ENCODE results near the gene RPS8. TPM values are rescaled to one million over a fixed set of nuclear protein-coding genes. Genes with fewer than 3 reads are reported as not detected.
"Not testable (repeated sequence)": the region's sequence is repeated elsewhere in the genome, so short reads cannot be mapped to it uniquely, and the experiment has no call there.

RPS8 gene
- total and polyA plus RNA-seq, 9 donors, result 2,811 to 4,408 (median 3,136) TPM

GRCh38 chr1:44786841-44787426 lies 11.6 kb downstream of the RPS8 start:
- 67% methylated on average over 5 of the region's 9 CpGs for WGBS (ENCODE audit: insufficient coverage)
- DNase-seq, result no peak
- Histone ChIP-seq H3K27ac (ENCODE audit: low read length) (peak overlapping the region; percentile 60), H3K4me3 (ENCODE audit: low read length) (no peak overlapping the region), H3K4me1 (ENCODE audit: control insufficient read depth, insufficient read depth, low read length) (peaks cover 31% of the 10 kb centered on the region), H3K36me3 (ENCODE audit: control insufficient read depth, insufficient read depth, low read length) (peaks cover 4% of the 10 kb centered on the region), H3K27me3 (ENCODE audit: control insufficient read depth, insufficient read depth, low read length) (no peaks in the 10 kb centered on the region), H3K9me3 (replicated peaks; ENCODE audit: control insufficient read depth, low read depth, low read length) (no peaks in the 10 kb centered on the region)

DNA sequence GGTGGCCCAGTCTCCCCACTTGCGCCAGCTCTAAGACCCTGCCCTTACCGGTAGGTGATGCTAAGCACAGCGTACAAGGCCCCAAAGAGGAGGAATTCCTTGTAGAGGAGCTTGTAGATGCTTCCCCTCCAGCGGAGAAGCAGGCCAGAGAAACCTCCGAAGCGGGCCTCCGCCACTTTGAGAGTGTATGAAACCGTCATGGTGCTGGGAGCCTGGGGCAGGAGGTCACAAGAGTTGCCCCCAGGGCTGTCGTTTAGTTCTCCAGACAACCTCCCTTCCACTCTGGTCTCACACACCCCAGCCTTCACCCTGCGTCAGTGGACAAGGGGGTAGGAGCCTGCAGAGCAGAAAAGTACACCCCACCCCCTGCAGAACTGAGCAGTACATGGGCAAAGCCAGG lies 12.2 kb downstream of the RPS8 start:
- WGBS (ENCODE audit: insufficient coverage), result 97% methylated on average over 4 of the region's 10 CpGs
- peaks cover 31% of the 10 kb centered on the region for H3K4me1 ChIP-seq (ENCODE audit: control insufficient read depth, insufficient read depth, low read length)
- no peaks in the 10 kb centered on the region for H3K36me3 ChIP-seq (ENCODE audit: control insufficient read depth, insufficient read depth, low read length)
- no peak overlapping the region for H3K4me3 ChIP-seq (ENCODE audit: low read length)
- H3K9me3 ChIP-seq (replicated peaks; ENCODE audit: control insufficient read depth, low read depth, low read length), result no peaks in the 10 kb centered on the region
- DNase-seq, result no peak
- H3K27ac ChIP-seq (ENCODE audit: low read length), result no peak overlapping the region
- H3K27me3 ChIP-seq (ENCODE audit: control insufficient read depth, insufficient read depth, low read length), result no peaks in the 10 kb centered on the region

GRCh38 chr1:44788120-44788860 lies 12.9 kb downstream of the RPS8 start, which contains the start of gene BEST4:
TSS of gene BEST4 (minus strand) at chr1:44788170. CDS start at chr1:44787705, 465 bp downstream.
- no peak within 1 kb of the TSS for H3K27ac ChIP-seq (ENCODE audit: low read length)
- no peaks in the 10 kb centered on the region for H3K9me3 ChIP-seq (replicated peaks; ENCODE audit: control insufficient read depth, low read depth, low read length)
- WGBS (ENCODE audit: insufficient coverage), result 82% methylated on average over 7 of the region's 9 CpGs
- H3K4me1 ChIP-seq (ENCODE audit: control insufficient read depth, insufficient read depth, low read length), result peaks cover 31% of the 10 kb centered on the region
- no peaks in the 10 kb centered on the region for H3K36me3 ChIP-seq (ENCODE audit: control insufficient read depth, insufficient read depth, low read length)
- H3K27me3 ChIP-seq (ENCODE audit: control insufficient read depth, insufficient read depth, low read length), result no peaks in the 10 kb centered on the region
- DNase-seq, result no peak
- H3K4me3 ChIP-seq (ENCODE audit: low read length), result no peak within 1 kb of the TSS

DNA sequence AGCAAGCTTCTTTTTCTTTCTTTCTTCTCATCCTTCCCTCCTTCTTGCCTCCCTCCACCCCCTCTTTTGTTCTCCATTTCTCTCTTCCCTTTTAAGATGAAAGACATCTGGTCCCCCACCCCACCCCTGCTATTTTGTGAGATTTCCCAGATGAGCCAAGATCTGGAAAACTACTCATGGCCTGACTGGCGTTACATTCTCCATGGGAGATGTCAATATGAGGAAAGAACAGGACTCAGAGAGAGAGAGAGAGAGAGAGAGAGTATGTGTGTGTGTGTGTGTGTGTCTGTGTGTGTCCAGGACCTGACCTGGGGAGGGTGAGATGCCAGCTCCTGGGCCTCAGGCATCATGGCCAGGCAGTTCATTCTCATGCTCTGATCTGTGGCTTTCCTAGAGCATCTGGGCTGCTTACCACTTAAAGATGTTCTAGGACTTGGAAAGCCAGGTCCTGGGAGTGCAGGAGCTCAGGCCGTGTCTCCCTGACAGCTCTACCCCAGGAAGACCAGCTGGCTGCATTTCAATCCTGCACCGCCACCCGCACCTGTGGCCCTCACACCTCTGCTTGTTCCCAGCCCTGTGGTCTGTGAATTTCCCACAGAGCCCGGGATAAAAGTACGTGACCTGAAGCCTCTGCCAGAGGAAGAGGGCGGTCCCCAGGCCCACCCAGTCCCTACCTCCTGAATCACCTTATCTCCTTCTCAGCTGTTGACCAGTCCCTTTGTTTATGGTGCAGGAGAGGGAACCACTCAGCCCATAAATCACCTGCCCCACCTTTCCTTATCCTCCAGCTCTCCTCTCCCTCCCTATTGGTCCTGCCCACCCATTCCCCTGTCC lies 15.8 kb downstream of the RPS8 start:
- no peak overlapping the region for H3K27ac ChIP-seq (ENCODE audit: low read length)
- no peaks in the 10 kb centered on the region for H3K36me3 ChIP-seq (ENCODE audit: control insufficient read depth, insufficient read depth, low read length)
- WGBS (ENCODE audit: insufficient coverage), result 8% methylated on average over 3 of the region's 7 CpGs
- no peaks in the 10 kb centered on the region for H3K9me3 ChIP-seq (replicated peaks; ENCODE audit: control insufficient read depth, low read depth, low read length)
- peak; percentile 72 for DNase-seq
- no peaks in the 10 kb centered on the region for H3K27me3 ChIP-seq (ENCODE audit: control insufficient read depth, insufficient read depth, low read length)
- peaks cover 6% of the 10 kb centered on the region for H3K4me1 ChIP-seq (ENCODE audit: control insufficient read depth, insufficient read depth, low read length)
- H3K4me3 ChIP-seq (ENCODE audit: low read length), result no peak overlapping the region

- Histone ChIP-seq H3K36me3 (ENCODE audit: control insufficient read depth, insufficient read depth, low read length) (no peaks in the 10 kb centered on the region), H3K4me3 (ENCODE audit: low read length) (no peak overlapping the region), H3K9me3 (replicated peaks; ENCODE audit: control insufficient read depth, low read depth, low read length) (no peaks in the 10 kb centered on the region), H3K27me3 (ENCODE audit: control insufficient read depth, insufficient read depth, low read length) (no peaks in the 10 kb centered on the region), H3K4me1 (ENCODE audit: control insufficient read depth, insufficient read depth, low read length) (no peaks in the 10 kb centered on the region), H3K27ac (ENCODE audit: low read length) (no peak overlapping the region)
- no peak for DNase-seq
- 93% methylated on average over 3 of the region's 9 CpGs for WGBS (ENCODE audit: insufficient coverage)
Measured at GRCh38 chr1:44792736-44793502, 17.6 kb downstream of the RPS8 start.

DNA sequence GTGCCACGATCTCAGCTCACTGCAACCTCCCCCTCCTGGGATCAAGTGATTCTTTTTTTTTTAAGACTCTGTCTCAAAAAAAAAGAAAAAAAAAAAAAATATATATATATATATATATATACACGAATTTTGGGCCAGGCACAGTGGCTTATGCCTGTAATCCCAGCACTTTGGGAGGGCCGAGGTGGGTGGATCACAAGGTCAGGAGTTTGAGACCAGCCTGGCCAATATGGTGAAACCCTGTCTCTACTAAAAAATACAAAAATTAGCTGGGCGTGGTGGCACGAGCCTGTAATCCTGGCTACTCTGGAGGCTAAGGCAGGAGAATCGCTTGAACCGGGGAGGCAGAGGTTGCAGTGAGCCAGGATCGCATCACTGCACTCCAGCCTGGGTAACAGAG lies 22.5 kb downstream of the RPS8 start:
- H3K36me3 ChIP-seq (ENCODE audit: control insufficient read depth, insufficient read depth, low read length); H3K27me3 ChIP-seq (ENCODE audit: control insufficient read depth, insufficient read depth, low read length); H3K9me3 ChIP-seq (replicated peaks; ENCODE audit: control insufficient read depth, low read depth, low read length); DNase-seq; H3K27ac ChIP-seq (ENCODE audit: low read length); H3K4me3 ChIP-seq (ENCODE audit: low read length): not testable (repeated sequence)
- WGBS (ENCODE audit: insufficient coverage), result no CpG with 5 or more reads among the region's 8 CpGs
- H3K4me1 ChIP-seq (ENCODE audit: control insufficient read depth, insufficient read depth, low read length), result peaks cover 30% of the 10 kb centered on the region

- no peak for DNase-seq
- Histone ChIP-seq H3K36me3 (ENCODE audit: control insufficient read depth, insufficient read depth, low read length) (peaks cover 16% of the 10 kb centered on the region), H3K4me1 (ENCODE audit: control insufficient read depth, insufficient read depth, low read length) (peaks cover 38% of the 10 kb centered on the region), H3K4me3 (ENCODE audit: low read length) (no peak overlapping the region), H3K9me3 (replicated peaks; ENCODE audit: control insufficient read depth, low read depth, low read length) (no peaks in the 10 kb centered on the region), H3K27ac (ENCODE audit: low read length) (no peak overlapping the region), H3K27me3 (ENCODE audit: control insufficient read depth, insufficient read depth, low read length) (no peaks in the 10 kb centered on the region)
- WGBS (ENCODE audit: insufficient coverage), result 86% methylated on average over 9 of the region's 10 CpGs
Measured at GRCh38 chr1:44798481-44799365, 23.4 kb downstream of the RPS8 start.

- WGBS (ENCODE audit: insufficient coverage), result under 1% methylated on average over 78 of the region's 79 CpGs
- Histone ChIP-seq H3K27ac (ENCODE audit: low read length) (peak within 1 kb of the TSS; percentile 100), H3K9me3 (replicated peaks; ENCODE audit: control insufficient read depth, low read depth, low read length) (no peaks in the 10 kb centered on the region), H3K4me1 (ENCODE audit: control insufficient read depth, insufficient read depth, low read length) (peaks cover 46% of the 10 kb centered on the region), H3K36me3 (ENCODE audit: control insufficient read depth, insufficient read depth, low read length) (peaks cover 28% of the 10 kb centered on the region), H3K27me3 (ENCODE audit: control insufficient read depth, insufficient read depth, low read length) (no peaks in the 10 kb centered on the region), H3K4me3 (ENCODE audit: low read length) (peak within 1 kb of the TSS; percentile 94)
- peak; percentile 99 for DNase-seq
Measured at GRCh38 chr1:44799770-44800584, 24.6 kb downstream of the RPS8 start, which contains the start of gene PLK3. TSS of gene PLK3 (plus strand) at chr1:44800377. CDS start at chr1:44800464, 87 bp downstream.

Measured in muscle of leg (tissue), 11 donors.